WTC11 (cell line): ENCODE measurements around the gene LLGL1. TPM values are rescaled to one million over a fixed set of nuclear protein-coding genes. Genes with fewer than 3 reads are reported as not detected.

Experiments used
- ATAC-seq: fragments of 200-7000 bp; cut with Tn5 transposase; 2 replicates; pipeline ENCODE4 v1.10.0; 2021; ENCODE audit warnings: mild to moderate bottlenecking, moderate library complexity
- CTCF ChIA-PET: fragments of 300-600 bp; sonication (Branson Sonifier 250); formaldehyde crosslinking; loops from one replicate; lab custom pipeline; 2021; ENCODE audit warnings: antibody characterized with exemption; lab: Charles Lee
- POLR2A ChIA-PET: fragments of 350-600 bp; sonication (Branson Sonifier 250); formaldehyde crosslinking; loops from one replicate; lab custom pipeline; 2021; ENCODE audit warnings: antibody characterized with exemption; lab: Charles Lee
- DNase-seq: peaks from one replicate; pipeline ENCODE4 v3.0.0; 2021; ENCODE audit warnings: low spot score
- H3K27ac Mint-ChIP-seq: 2 replicates; pipeline ENCODE4 v1.8.0; 2021; ENCODE audit warnings: mixed read lengths
- H3K27me3 Mint-ChIP-seq: 2 replicates; pipeline ENCODE4 v1.8.0; 2021; ENCODE audit warnings: low read depth, mild to moderate bottlenecking, moderate library complexity, mixed read lengths
- H3K36me3 Mint-ChIP-seq: 2 replicates; pipeline ENCODE4 v1.8.0; 2021; ENCODE audit warnings: mixed read lengths
- H3K4me1 Mint-ChIP-seq: 2 replicates; pipeline ENCODE4 v1.8.0; 2022; ENCODE audit warnings: mixed read lengths
- H3K4me3 Mint-ChIP-seq: 2 replicates; pipeline ENCODE4 v1.8.0; 2021; ENCODE audit warnings: mild to moderate bottlenecking, moderate library complexity, mixed read lengths
- H3K9me3 Mint-ChIP-seq: 2 replicates; pipeline ENCODE4 v1.8.0; 2021; ENCODE audit warnings: mixed read lengths
- ATF1 ChIP-seq: sonication (generic); formaldehyde crosslinking; IDR thresholded peaks from 2 replicates; pipeline ENCODE4 v1.8.1; 2023; ENCODE audit warnings: mild to moderate bottlenecking, moderate library complexity, missing genetic modification reagents
- ATF6 ChIP-seq: sonication (generic); formaldehyde crosslinking; IDR thresholded peaks from 2 replicates; pipeline ENCODE4 v1.8.1; 2023; ENCODE audit warnings: mild to moderate bottlenecking, missing genetic modification reagents
- E2F1 ChIP-seq: sonication (generic); formaldehyde crosslinking; IDR thresholded peaks from 2 replicates; pipeline ENCODE4 v1.8.0; 2022; ENCODE audit warnings: mild to moderate bottlenecking, missing genetic modification reagents
- FOXK1 ChIP-seq: sonication (generic); formaldehyde crosslinking; IDR thresholded peaks from 2 replicates; pipeline ENCODE4 v1.8.0; 2022; ENCODE audit warnings: mild to moderate bottlenecking, moderate library complexity, missing genetic modification reagents
- GTF2I ChIP-seq: fragments of 250-450 bp; sonication (Bioruptor Pico); conservative IDR thresholded peaks from 2 replicates; pipeline ENCODE4 v1.4.0; 2021; ENCODE audit warnings: mild to moderate bottlenecking
- HMGXB4 ChIP-seq: sonication (generic); formaldehyde crosslinking; IDR thresholded peaks from 2 replicates; pipeline ENCODE4 v1.8.1; 2023; ENCODE audit warnings: mild to moderate bottlenecking, moderate library complexity, missing genetic modification reagents
- IRF1 ChIP-seq: sonication (generic); formaldehyde crosslinking; IDR thresholded peaks from 2 replicates; pipeline ENCODE4 v1.8.0; 2023; ENCODE audit warnings: missing genetic modification reagents
- NFE2L1 ChIP-seq: sonication (generic); formaldehyde crosslinking; IDR thresholded peaks from 2 replicates; pipeline ENCODE4 v1.8.1; 2023; ENCODE audit warnings: missing genetic modification reagents
- NR1H2 ChIP-seq: sonication (generic); formaldehyde crosslinking; IDR thresholded peaks from 2 replicates; pipeline ENCODE4 v1.9.0; 2021; ENCODE audit warnings: mild to moderate bottlenecking, moderate library complexity, missing genetic modification reagents
- NR2C2 ChIP-seq: sonication (generic); formaldehyde crosslinking; IDR thresholded peaks from 2 replicates; pipeline ENCODE4 v1.8.0; 2022; ENCODE audit warnings: mild to moderate bottlenecking, missing genetic modification reagents
- NR3C1 ChIP-seq: sonication (generic); formaldehyde crosslinking; conservative IDR thresholded peaks from 2 replicates; pipeline ENCODE4 v1.8.1; 2023; ENCODE audit warnings: low read depth, mild to moderate bottlenecking, missing genetic modification reagents
- OVOL2 ChIP-seq: fragments of 250-450 bp; sonication (Bioruptor Pico); IDR thresholded peaks from 2 replicates; pipeline ENCODE4 v1.9.0; 2021; ENCODE audit warnings: mild to moderate bottlenecking, borderline replicate concordance
- PRRX2 ChIP-seq: fragments of 250-450 bp; sonication (Bioruptor Pico); IDR thresholded peaks from 2 replicates; pipeline ENCODE4 v1.8.0; 2021; ENCODE audit warnings: mild to moderate bottlenecking
- RELA ChIP-seq: sonication (generic); formaldehyde crosslinking; IDR thresholded peaks from 2 replicates; pipeline ENCODE4 v1.8.1; 2022; ENCODE audit warnings: missing genetic modification reagents, mild to moderate bottlenecking, borderline replicate concordance
- SP1 ChIP-seq: sonication (generic); formaldehyde crosslinking; conservative IDR thresholded peaks from 2 replicates; pipeline ENCODE4 v1.8.1; 2022; ENCODE audit warnings: missing genetic modification reagents
- ZNF219 ChIP-seq: sonication (generic); formaldehyde crosslinking; IDR thresholded peaks from 2 replicates; pipeline ENCODE4 v1.8.0; 2023; ENCODE audit warnings: missing genetic modification reagents, mild to moderate bottlenecking, borderline replicate concordance
- ZNF423 ChIP-seq: fragments of 250-450 bp; sonication (Bioruptor Pico); IDR thresholded peaks from 2 replicates; pipeline ENCODE4 v2.1.2; 2022; ENCODE audit warnings: mild to moderate bottlenecking, moderate library complexity
- total RNA-seq: library from RNA; stranded (reverse); gene quantifications from 3 replicates; pipeline ENCODE4 v1.2.3, GENCODE V29; 2021
- TF ChIP-seq, protein P1 (sequence below): sonication (generic); formaldehyde crosslinking; IDR thresholded peaks from 2 replicates; pipeline ENCODE4 v1.8.0; 2022; ENCODE audit warnings: missing genetic modification reagents
- TF ChIP-seq, protein P2 (sequence below): sonication (generic); formaldehyde crosslinking; IDR thresholded peaks from 2 replicates; pipeline ENCODE4 v1.8.1; 2022; ENCODE audit warnings: mild to moderate bottlenecking, moderate library complexity, missing genetic modification reagents
- TF ChIP-seq, protein P3 (sequence below): sonication (generic); formaldehyde crosslinking; IDR thresholded peaks from 2 replicates; pipeline ENCODE4 v1.8.0; 2023; ENCODE audit warnings: mild to moderate bottlenecking, missing genetic modification reagents

LLGL1 gene
- total RNA-seq, 1 experiment from 2014 or later: 87.8 TPM

GRCh38 chr17:18194804-18195203 lies 30.6 kb upstream of the LLGL1 start:
- Mint-ChIP-seq H3K27me3 (no peaks in the 10 kb centered on the region), H3K27ac (peak overlapping the region; percentile 37; the same call in 1 of the 2 replicates), H3K36me3 (peaks cover 45% of the 10 kb centered on the region), H3K4me1 (peaks cover 5% of the 10 kb centered on the region), H3K9me3 (no peaks in the 10 kb centered on the region), H3K4me3 (no peak overlapping the region)
- TF ChIP-seq HMGXB4 (CRISPR knock-in tag) (no peak), NR1H2 (CRISPR knock-in tag) (no peak), SP1 (CRISPR knock-in tag) (no peak), ZNF423 (CRISPR knock-in tag) (no peak), IRF1 (no peak), ATF6 (CRISPR knock-in tag) (no peak), ATF1 (CRISPR knock-in tag) (no peak), NFE2L1 (no peak)
- TF ChIP-seq, protein P1, sequence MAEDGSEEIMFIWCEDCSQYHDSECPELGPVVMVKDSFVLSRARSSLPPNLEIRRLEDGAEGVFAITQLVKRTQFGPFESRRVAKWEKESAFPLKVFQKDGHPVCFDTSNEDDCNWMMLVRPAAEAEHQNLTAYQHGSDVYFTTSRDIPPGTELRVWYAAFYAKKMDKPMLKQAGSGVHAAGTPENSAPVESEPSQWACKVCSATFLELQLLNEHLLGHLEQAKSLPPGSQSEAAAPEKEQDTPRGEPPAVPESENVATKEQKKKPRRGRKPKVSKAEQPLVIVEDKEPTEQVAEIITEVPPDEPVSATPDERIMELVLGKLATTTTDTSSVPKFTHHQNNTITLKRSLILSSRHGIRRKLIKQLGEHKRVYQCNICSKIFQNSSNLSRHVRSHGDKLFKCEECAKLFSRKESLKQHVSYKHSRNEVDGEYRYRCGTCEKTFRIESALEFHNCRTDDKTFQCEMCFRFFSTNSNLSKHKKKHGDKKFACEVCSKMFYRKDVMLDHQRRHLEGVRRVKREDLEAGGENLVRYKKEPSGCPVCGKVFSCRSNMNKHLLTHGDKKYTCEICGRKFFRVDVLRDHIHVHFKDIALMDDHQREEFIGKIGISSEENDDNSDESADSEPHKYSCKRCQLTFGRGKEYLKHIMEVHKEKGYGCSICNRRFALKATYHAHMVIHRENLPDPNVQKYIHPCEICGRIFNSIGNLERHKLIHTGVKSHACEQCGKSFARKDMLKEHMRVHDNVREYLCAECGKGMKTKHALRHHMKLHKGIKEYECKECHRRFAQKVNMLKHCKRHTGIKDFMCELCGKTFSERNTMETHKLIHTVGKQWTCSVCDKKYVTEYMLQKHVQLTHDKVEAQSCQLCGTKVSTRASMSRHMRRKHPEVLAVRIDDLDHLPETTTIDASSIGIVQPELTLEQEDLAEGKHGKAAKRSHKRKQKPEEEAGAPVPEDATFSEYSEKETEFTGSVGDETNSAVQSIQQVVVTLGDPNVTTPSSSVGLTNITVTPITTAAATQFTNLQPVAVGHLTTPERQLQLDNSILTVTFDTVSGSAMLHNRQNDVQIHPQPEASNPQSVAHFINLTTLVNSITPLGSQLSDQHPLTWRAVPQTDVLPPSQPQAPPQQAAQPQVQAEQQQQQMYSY (CRISPR knock-in tag): no peak
- TF ChIP-seq, protein P2, sequence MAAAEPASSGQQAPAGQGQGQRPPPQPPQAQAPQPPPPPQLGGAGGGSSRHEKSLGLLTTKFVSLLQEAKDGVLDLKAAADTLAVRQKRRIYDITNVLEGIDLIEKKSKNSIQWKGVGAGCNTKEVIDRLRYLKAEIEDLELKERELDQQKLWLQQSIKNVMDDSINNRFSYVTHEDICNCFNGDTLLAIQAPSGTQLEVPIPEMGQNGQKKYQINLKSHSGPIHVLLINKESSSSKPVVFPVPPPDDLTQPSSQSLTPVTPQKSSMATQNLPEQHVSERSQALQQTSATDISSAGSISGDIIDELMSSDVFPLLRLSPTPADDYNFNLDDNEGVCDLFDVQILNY: no peak
- ChIA-PET CTCF (no interaction called here), POLR2A (no interaction called here)
- ATAC-seq: no peak
- no peak for DNase-seq

DNA sequence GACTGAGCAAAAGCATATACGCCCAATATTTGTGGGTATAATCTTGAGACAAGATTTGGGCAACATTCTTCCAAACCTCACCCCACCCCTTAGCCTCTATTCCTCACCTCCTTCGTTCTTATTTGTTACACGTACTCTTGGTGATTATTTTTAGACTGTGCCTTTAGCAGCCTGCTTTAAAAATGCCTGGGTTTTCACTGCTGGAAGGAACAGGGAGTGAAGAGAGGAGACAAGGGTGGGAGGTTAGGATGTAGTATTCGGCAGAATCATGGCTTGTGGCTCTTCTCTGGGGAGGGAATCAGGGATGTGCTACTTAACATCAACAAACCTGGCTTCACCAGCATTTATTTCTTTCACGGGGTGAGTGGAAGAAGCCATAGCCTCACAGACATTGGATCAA lies 30.2 kb upstream of the LLGL1 start:
- Mint-ChIP-seq H3K36me3 (peaks cover 43% of the 10 kb centered on the region), H3K9me3 (no peaks in the 10 kb centered on the region), H3K4me3 (no peak overlapping the region), H3K4me1 (peaks cover 3% of the 10 kb centered on the region; the same call in 1 of the 2 replicates), H3K27me3 (no peaks in the 10 kb centered on the region), H3K27ac (no peak overlapping the region)
- TF ChIP-seq ZNF219 (CRISPR knock-in tag): no peak
- TF ChIP-seq NR3C1 (CRISPR knock-in tag): no peak
- no peak for TF ChIP-seq NFE2L1
- no peak for TF ChIP-seq GTF2I (CRISPR knock-in tag)
- TF ChIP-seq NR2C2 (CRISPR knock-in tag): no peak
- TF ChIP-seq RELA (CRISPR knock-in tag): no peak
- TF ChIP-seq PRRX2 (CRISPR knock-in tag): no peak
- no peak for TF ChIP-seq ATF1 (CRISPR knock-in tag)
- no peak for TF ChIP-seq FOXK1 (CRISPR knock-in tag)
- no peak for TF ChIP-seq E2F1 (CRISPR knock-in tag)
- TF ChIP-seq, protein P3, sequence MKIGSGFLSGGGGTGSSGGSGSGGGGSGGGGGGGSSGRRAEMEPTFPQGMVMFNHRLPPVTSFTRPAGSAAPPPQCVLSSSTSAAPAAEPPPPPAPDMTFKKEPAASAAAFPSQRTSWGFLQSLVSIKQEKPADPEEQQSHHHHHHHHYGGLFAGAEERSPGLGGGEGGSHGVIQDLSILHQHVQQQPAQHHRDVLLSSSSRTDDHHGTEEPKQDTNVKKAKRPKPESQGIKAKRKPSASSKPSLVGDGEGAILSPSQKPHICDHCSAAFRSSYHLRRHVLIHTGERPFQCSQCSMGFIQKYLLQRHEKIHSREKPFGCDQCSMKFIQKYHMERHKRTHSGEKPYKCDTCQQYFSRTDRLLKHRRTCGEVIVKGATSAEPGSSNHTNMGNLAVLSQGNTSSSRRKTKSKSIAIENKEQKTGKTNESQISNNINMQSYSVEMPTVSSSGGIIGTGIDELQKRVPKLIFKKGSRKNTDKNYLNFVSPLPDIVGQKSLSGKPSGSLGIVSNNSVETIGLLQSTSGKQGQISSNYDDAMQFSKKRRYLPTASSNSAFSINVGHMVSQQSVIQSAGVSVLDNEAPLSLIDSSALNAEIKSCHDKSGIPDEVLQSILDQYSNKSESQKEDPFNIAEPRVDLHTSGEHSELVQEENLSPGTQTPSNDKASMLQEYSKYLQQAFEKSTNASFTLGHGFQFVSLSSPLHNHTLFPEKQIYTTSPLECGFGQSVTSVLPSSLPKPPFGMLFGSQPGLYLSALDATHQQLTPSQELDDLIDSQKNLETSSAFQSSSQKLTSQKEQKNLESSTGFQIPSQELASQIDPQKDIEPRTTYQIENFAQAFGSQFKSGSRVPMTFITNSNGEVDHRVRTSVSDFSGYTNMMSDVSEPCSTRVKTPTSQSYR (CRISPR knock-in tag): no peak
- no peak for TF ChIP-seq OVOL2
- ATAC-seq (no peak), DNase-seq (no peak)
- ChIA-PET POLR2A (no interaction called here), CTCF (no interaction called here)
